Esophagus muscularis mucosa (tissue), 4 donors: ENCODE measurements around the gene AMFR. TPM values are rescaled to one million over a fixed set of nuclear protein-coding genes. Genes with fewer than 3 reads are reported as not detected.

ENCODE experiments used
- DNase-seq: peaks from one replicate; pipeline ENCODE4 v3.0.0-alpha.2; 2017; ENCODE audit errors: extremely low spot score
- H3K27ac ChIP-seq, 4 donors: fragments of 200-600 bp; sonication (generic); replicated peaks in 1 of 4; 1 replicate in 3 of 4; 2 replicates in 1 of 4; pipeline ENCODE4 v1.5.1; 2016 to 2019; ENCODE audit warnings: mild to moderate bottlenecking in 1 of 4
- H3K27me3 ChIP-seq, 4 donors: fragments of 200-600 bp; sonication (generic); one replicate each; pipeline versions ENCODE4 v1.5.1 to v1.6.0; 2016 to 2019
- H3K36me3 ChIP-seq, 4 donors: fragments of 200-600 bp; sonication (generic); one replicate each; pipeline ENCODE4 v1.5.1; 2016 to 2019
- H3K4me1 ChIP-seq, 4 donors: fragments of 200-600 bp; sonication (generic); one replicate each; pipeline ENCODE4 v1.5.1; 2016 to 2019
- H3K4me3 ChIP-seq, 4 donors: fragments of 200-600 bp; sonication (generic); 1 replicate in 2 of 4; 2 replicates in 2 of 4; pipeline ENCODE4 v1.5.1; 2016 to 2019; ENCODE audit warnings: mild to moderate bottlenecking in 4 of 4, moderate library complexity in 1 of 4
- H3K9me3 ChIP-seq, 4 donors: fragments of 200-600 bp; sonication (generic); 1 replicate in 3 of 4; 2 replicates in 1 of 4; pipeline ENCODE4 v1.5.1; 2016 to 2019
- EP300 ChIP-seq: sonication (generic); formaldehyde crosslinking; IDR thresholded peaks from one replicate; pipeline ENCODE4 v1.6.1; 2017; ENCODE audit warnings: antibody characterized with exemption
- POLR2A ChIP-seq: fragments of 450-650 bp; IDR thresholded peaks from one replicate; pipeline ENCODE4 v1.6.1; 2017; ENCODE audit warnings: antibody characterized with exemption, moderate library complexity, mild to moderate bottlenecking, low read depth
- POLR2AphosphoS5 ChIP-seq, 2 donors: sonication (generic); formaldehyde crosslinking; IDR thresholded peaks; one replicate each; pipeline ENCODE4 v1.6.1; 2017; ENCODE audit warnings: antibody characterized with exemption in 2 of 2
- WGBS: methylation state at CpG from one replicate; pipeline ENCODE4 v1.1.5; 2018; 5-methylcytosine and 5-hydroxymethylcytosine counted together
- intact Hi-C: fragments of 100-400 bp; cut with DNase I; formaldehyde crosslinking; loops from one replicate; pipeline ENCODE4 v1.15.1; 2023
- total RNA-seq, 4 donors: library from RNA; depleted of rRNA; stranded (reverse); fragments of >200 nt; gene quantifications; one replicate each; pipeline versions ENCODE4 v1.1.0 to v1.2.1, GENCODE V29; 2016
- TF ChIP-seq, protein P1 (sequence below), 3 experiments: fragments of 200-600 bp in 2 of 3; fragments of 450-650 bp in 1 of 3; sonication (generic) in 2 of 3; IDR thresholded peaks; one replicate each; pipeline ENCODE4 v1.5.1; 2017 to 2019; ENCODE audit warnings: antibody characterized with exemption in 3 of 3, mild to moderate bottlenecking in 2 of 3, moderate library complexity in 1 of 3

The AMFR gene
- total RNA-seq, 4 donors from 2014 or later, result 150 to 205 (median 179) TPM

DNA sequence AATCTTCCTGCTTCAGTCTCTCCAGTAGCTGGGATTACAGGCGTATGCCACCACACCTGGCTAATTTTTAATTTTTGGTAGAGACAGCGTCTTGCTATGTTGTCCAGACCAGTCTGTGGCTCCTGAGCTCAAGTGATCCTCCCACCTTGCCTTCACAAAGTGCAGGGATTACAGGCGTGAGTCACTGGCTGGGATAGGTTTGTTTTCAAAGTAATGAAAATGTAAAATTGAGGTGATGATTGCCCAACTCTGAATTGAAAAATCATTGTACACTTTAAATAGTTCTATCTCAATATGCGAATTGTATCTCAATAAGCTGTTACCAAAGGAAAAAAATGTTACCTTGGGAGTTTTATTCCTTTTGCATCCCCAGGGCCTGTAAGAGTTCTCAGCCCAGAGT lies 1.2 kb upstream of the AMFR start:
- no peak for DNase-seq
- H3K27ac ChIP-seq, result peak overlapping the region; percentile 91 to 95 (median 92)
- 82% methylated on average over 4 of the region's 4 CpGs for WGBS
- TF ChIP-seq POLR2AphosphoS5 (IDR thresholded peaks at IDR 0.05), result no peak
- TF ChIP-seq, protein P1, sequence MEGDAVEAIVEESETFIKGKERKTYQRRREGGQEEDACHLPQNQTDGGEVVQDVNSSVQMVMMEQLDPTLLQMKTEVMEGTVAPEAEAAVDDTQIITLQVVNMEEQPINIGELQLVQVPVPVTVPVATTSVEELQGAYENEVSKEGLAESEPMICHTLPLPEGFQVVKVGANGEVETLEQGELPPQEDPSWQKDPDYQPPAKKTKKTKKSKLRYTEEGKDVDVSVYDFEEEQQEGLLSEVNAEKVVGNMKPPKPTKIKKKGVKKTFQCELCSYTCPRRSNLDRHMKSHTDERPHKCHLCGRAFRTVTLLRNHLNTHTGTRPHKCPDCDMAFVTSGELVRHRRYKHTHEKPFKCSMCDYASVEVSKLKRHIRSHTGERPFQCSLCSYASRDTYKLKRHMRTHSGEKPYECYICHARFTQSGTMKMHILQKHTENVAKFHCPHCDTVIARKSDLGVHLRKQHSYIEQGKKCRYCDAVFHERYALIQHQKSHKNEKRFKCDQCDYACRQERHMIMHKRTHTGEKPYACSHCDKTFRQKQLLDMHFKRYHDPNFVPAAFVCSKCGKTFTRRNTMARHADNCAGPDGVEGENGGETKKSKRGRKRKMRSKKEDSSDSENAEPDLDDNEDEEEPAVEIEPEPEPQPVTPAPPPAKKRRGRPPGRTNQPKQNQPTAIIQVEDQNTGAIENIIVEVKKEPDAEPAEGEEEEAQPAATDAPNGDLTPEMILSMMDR (IDR thresholded peaks at IDR 0.05), result no peak
- no peak for TF ChIP-seq EP300
- TF ChIP-seq POLR2A, result no peak
- H3K27me3 ChIP-seq, result no peaks in the 10 kb centered on the region
- H3K36me3 ChIP-seq, result peaks cover 0 to 17% (median 4%) of the 10 kb centered on the region in 4 donors
- peaks cover 20 to 36% (median 32%) of the 10 kb centered on the region in 4 donors for H3K4me1 ChIP-seq
- H3K9me3 ChIP-seq, result no peaks in the 10 kb centered on the region
- intact Hi-C loops, result loop anchor here (10.0 kb wide), 1 partner anchor 198 kb away; the partner anchor contains the start of gene MT1E
- H3K4me3 ChIP-seq, result no peak overlapping the region

DNA sequence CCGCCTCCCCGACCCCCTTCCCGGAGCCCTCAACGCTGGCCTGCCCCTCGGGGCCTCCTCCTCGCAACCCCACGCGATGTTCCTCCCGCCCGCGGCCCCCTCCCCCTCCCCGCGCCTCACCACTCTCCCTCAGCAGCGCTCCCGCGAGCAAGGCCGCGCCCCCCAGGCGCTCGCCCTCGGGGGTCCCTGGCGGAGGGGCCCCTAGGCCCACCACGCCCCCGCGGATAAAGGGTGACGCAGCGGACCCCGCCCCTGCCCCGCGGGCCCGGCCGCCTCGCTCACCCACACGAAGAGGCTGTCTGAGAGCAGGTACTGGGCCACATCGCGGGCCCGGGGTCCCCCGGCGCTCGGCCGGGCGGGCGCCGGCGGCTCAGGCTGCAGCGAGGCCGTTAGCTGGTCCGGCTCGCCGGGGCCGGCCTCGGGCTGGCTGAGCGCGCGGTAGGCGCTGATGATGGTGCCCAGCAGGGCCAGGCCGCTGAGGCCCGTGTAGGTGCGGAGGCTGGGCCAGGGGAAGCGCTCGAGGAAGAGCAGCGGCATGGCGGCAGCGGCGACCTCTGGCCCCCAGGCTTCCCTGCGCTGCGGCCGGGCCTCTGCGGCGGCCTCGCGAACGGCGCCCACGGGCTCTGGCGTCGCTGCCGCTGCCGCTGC lies 430 bp downstream of the AMFR start:
- Histone ChIP-seq H3K27ac (peak overlapping the region; percentile 91 to 95 (median 94)), H3K27me3 (no peaks in the 10 kb centered on the region), H3K9me3 (no peaks in the 10 kb centered on the region), H3K36me3 (peaks cover 0 to 3% (median 0%) of the 10 kb centered on the region in 4 donors), H3K4me3 (peak overlapping the region; percentile 74 to 98 (median 83)), H3K4me1 (peaks cover 20 to 51% (median 42%) of the 10 kb centered on the region in 4 donors)
- DNase-seq, result no peak
- intact Hi-C loops, result loop anchor here (10.0 kb wide), 1 partner anchor 200 kb away; the partner anchor contains the start of gene MT1E
- TF ChIP-seq POLR2AphosphoS5 (IDR thresholded peaks at IDR 0.05) (no peak), EP300 (no peak), POLR2A (no peak)
- TF ChIP-seq, protein P1 (IDR thresholded peaks at IDR 0.05), result no peak
- WGBS, result 0% methylated on average over 2 of the region's 79 CpGs

DNA sequence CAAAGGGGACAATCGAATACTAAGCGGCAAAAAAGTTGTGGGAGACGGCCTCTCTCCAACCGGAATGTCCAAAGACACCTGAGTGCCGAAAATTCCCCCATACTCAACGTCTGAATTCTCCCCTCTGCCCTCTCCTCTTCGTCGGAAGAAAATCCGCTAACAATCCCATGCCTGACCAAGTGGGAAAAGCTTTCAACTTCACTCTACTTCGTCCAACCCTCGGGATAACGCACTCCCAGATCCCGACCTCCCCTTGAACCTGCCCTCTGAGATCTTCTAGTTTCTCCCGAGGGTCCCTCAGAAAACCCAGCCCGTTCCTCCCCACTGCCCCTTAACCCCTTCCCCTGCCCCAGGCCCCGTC lies 961 bp downstream of the AMFR start:
- peak overlapping the region; percentile 91 to 95 (median 94) for H3K27ac ChIP-seq
- under 1% methylated on average over 15 of the region's 16 CpGs for WGBS
- DNase-seq, result no peak
- H3K27me3 ChIP-seq, result no peaks in the 10 kb centered on the region
- peak overlapping the region; percentile 74 to 98 (median 83) for H3K4me3 ChIP-seq
- intact Hi-C loops, result loop anchor here (10.0 kb wide), 1 partner anchor 200 kb away; the partner anchor contains the start of gene MT1E
- H3K36me3 ChIP-seq, result peaks cover 0 to 3% (median 0%) of the 10 kb centered on the region in 4 donors
- TF ChIP-seq EP300 (no peak), POLR2AphosphoS5 (IDR thresholded peaks at IDR 0.05) (no peak), POLR2A (no peak)
- TF ChIP-seq, protein P1 (IDR thresholded peaks at IDR 0.05), result no peak
- no peaks in the 10 kb centered on the region for H3K9me3 ChIP-seq
- H3K4me1 ChIP-seq, result peaks cover 20 to 56% (median 47%) of the 10 kb centered on the region in 4 donors

DNA sequence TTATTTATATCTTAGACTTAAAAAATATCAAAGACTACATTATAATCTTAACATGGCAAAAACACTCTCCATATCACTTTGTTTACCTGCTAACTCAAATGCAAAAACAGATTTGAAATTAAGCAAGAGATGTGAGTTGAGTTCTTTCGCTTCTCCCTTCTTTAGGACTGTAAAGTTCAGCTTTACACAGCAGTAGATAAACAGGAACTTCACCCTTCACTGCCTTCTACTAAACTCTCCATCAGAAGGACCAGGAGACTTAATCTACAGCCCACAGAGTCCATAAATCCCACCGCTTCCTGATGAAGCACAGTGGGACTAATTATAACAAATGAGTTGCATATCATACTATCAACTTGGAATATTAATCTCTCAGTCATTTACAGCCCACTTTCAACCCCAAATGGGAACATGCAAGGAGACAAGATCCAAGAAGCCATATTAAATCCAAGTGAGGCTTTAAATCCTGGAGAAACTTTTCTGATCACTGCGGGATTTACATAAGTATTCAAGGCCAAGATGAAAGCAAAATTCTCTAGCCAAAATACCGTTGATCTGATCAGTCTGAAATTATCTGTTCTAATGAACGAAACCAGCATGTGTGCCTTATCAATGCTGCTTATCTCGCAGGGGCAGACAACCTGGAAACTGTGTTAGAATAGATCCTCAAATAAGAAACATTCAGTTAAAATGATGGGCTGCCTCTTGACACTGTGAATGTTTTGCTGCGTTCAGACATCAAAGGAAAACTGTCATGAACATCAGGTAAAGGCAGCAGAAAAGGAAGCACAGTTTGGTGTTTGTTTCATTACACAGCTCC lies 1.6 kb downstream of the AMFR start:
- Histone ChIP-seq H3K36me3 (peaks cover 0 to 2% (median 0%) of the 10 kb centered on the region in 4 donors), H3K27ac (peak overlapping the region; percentile 91 to 95 (median 94)), H3K4me3 (peak overlapping the region; percentile 74 to 98 (median 83)), H3K4me1 (peaks cover 20 to 62% (median 50%) of the 10 kb centered on the region in 4 donors), H3K9me3 (no peaks in the 10 kb centered on the region), H3K27me3 (no peaks in the 10 kb centered on the region)
- 26% methylated on average over 7 of the region's 7 CpGs for WGBS
- DNase-seq, result no peak
- intact Hi-C loops, result loop anchor here (10.0 kb wide), 1 partner anchor 201 kb away; the partner anchor contains the start of gene MT1E
- TF ChIP-seq, protein P1 (IDR thresholded peaks at IDR 0.05), result no peak
- TF ChIP-seq EP300 (no peak), POLR2AphosphoS5 (IDR thresholded peaks at IDR 0.05) (no peak), POLR2A (no peak)
